Heart left ventricle (tissue), 13 donors: ENCODE results near the gene THSD4.

Experiments
- POLR2A ChIP-seq, 2 donors: fragments of 450-650 bp; IDR thresholded peaks; one replicate each; pipeline ENCODE4 v1.6.1; 2017; ENCODE audit warnings: antibody characterized with exemption in 2 of 2, mild to moderate bottlenecking in 2 of 2, moderate library complexity in 2 of 2
- TF ChIP-seq, protein P1 (sequence below), 12 donors: fragments of 200-600 bp; sonication (generic) in 4 of 12; IDR thresholded peaks; one replicate each; pipeline versions ENCODE4 v1.5.0 to v1.8.0; 2018 to 2022; ENCODE audit warnings: antibody characterized with exemption in 12 of 12, mild to moderate bottlenecking in 5 of 12
- donor health status: ischemic (EF 13 %, LVEDD 7.1; RV severe dilation, severe dysfunction).
- donor health status: DM: no; HTN: yes; CAD: no.
- donor health status: DM: no; HTN: no; CAD: no.
- donor health status: ischemic (EF 25% LVEDD 6.9; RV normal size, moderate dysfunction).
- donor health status: ischemic (EF 25% LVEDD 5.7; RV mildly dilated, moderate dysfunction).
- donor health status: ischemic (EF 35%, LVEDD 5.7; RV mildly dilated, moderate dysfunction).
- donor health status: nonischemic (EF 11% LVEDD 7.7; RV severe dilation, severe dysfunction).
- donor health status: DM: yes; HTN: yes; CAD: no.
- donor health status: PGD.
- donor health status: ischemic (EF 29% LVEDD 5.4; RV normal size, mild dysfunction).
- donor health status: nonischemic (EF 23%, LVEDD 6.1; RV moderate dilation, normal function).

DNA sequence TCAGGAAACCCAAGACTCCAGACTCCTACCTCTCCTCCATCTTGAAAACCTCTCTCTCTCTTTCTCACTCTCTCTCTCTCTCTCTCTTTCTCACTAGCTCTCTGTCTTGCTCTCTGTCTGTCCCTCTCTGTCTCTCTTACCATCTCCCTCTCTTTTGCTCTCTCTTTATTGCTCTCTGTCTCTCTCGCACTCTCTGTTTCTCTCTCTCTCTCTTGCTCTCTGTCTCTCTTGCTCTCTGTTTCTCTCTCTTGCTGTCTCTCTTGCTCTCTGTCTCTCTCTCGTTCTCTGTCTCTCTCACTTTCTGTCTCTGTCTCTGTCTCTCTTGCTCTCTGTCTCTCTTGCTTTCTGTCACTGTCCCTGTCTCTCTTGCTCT lies 620.1 kb downstream of the THSD4 start:
- no peak for TF ChIP-seq POLR2A (IDR thresholded peaks at IDR 0.05)
- TF ChIP-seq, protein P1, sequence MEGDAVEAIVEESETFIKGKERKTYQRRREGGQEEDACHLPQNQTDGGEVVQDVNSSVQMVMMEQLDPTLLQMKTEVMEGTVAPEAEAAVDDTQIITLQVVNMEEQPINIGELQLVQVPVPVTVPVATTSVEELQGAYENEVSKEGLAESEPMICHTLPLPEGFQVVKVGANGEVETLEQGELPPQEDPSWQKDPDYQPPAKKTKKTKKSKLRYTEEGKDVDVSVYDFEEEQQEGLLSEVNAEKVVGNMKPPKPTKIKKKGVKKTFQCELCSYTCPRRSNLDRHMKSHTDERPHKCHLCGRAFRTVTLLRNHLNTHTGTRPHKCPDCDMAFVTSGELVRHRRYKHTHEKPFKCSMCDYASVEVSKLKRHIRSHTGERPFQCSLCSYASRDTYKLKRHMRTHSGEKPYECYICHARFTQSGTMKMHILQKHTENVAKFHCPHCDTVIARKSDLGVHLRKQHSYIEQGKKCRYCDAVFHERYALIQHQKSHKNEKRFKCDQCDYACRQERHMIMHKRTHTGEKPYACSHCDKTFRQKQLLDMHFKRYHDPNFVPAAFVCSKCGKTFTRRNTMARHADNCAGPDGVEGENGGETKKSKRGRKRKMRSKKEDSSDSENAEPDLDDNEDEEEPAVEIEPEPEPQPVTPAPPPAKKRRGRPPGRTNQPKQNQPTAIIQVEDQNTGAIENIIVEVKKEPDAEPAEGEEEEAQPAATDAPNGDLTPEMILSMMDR (IDR thresholded peaks at IDR 0.05): no peak
